Hepatocyte (in vitro differentiated cells): ENCODE data around the gene CD72. TPM values are rescaled to one million over a fixed set of nuclear protein-coding genes. Genes with fewer than 3 reads are reported as not detected.

Experiments used
- DNase-seq: peaks from one replicate; pipeline ENCODE4 v3.0.0-alpha.2; 2016; ENCODE audit warnings: low spot score
- H2AFZ ChIP-seq: fragments of 200-600 bp; sonication (generic); 2 replicates; pipeline ENCODE4 v1.6.0; 2016; ENCODE audit warnings: antibody characterized with exemption, mild to moderate bottlenecking
- H3K27ac ChIP-seq: fragments of 200-600 bp; sonication (generic); 2 replicates; pipeline ENCODE4 v1.5.1; 2016; ENCODE audit warnings: mild to moderate bottlenecking
- H3K27me3 ChIP-seq: fragments of 200-600 bp; sonication (generic); 2 replicates; pipeline ENCODE4 v1.6.1; 2016
- H3K36me3 ChIP-seq: fragments of 200-600 bp; sonication (generic); replicated peaks from 2 replicates; pipeline ENCODE4 v1.5.1; 2016; ENCODE audit warnings: low read depth; ENCODE audit not compliant: insufficient read depth
- H3K4me1 ChIP-seq: fragments of 200-600 bp; sonication (generic); 2 replicates; pipeline ENCODE4 v1.5.1; 2016; ENCODE audit warnings: mild to moderate bottlenecking, moderate library complexity; ENCODE audit not compliant: insufficient read depth
- H3K4me2 ChIP-seq: fragments of 200-600 bp; sonication (generic); 2 replicates; pipeline ENCODE4 v1.6.0; 2016
- H3K4me3 ChIP-seq: fragments of 200-600 bp; sonication (generic); 2 replicates; pipeline ENCODE4 v1.5.1; 2016; ENCODE audit warnings: mild to moderate bottlenecking
- H3K79me2 ChIP-seq: fragments of 200-600 bp; sonication (generic); 2 replicates; pipeline ENCODE4 v1.6.0; 2017; ENCODE audit warnings: mild to moderate bottlenecking
- H3K9me2 ChIP-seq: fragments of 200-600 bp; sonication (generic); replicated peaks from 2 replicates; pipeline ENCODE4 v1.6.0; 2017; ENCODE audit warnings: mild to moderate bottlenecking; ENCODE audit not compliant: insufficient read depth
- H3K9me3 ChIP-seq: fragments of 200-600 bp; sonication (generic); 2 replicates; pipeline ENCODE4 v1.5.1; 2016; ENCODE audit warnings: low read depth, mild to moderate bottlenecking
- H4K20me1 ChIP-seq: fragments of 200-600 bp; sonication (generic); 2 replicates; pipeline ENCODE4 v1.6.0; 2016; ENCODE audit warnings: mild to moderate bottlenecking; ENCODE audit not compliant: insufficient read depth, poor library complexity, severe bottlenecking
- EZH2 ChIP-seq: fragments of 200-600 bp; sonication (generic); IDR thresholded peaks from 2 replicates; pipeline ENCODE4 v1.6.1; 2016; ENCODE audit warnings: antibody characterized with exemption, mild to moderate bottlenecking, borderline replicate concordance
- EZH2phosphoT487 ChIP-seq: fragments of 200-600 bp; sonication (generic); IDR thresholded peaks from one replicate; pipeline ENCODE4 v1.6.1; 2018; ENCODE audit warnings: antibody characterized with exemption, mild to moderate bottlenecking, low read depth, moderate library complexity; ENCODE audit not compliant: unreplicated experiment, severe bottlenecking
- WGBS: methylation state at CpG from one replicate; pipeline ENCODE4 v1.1.6; 2016; ENCODE audit warnings: low lambda C conversion rate; ENCODE audit errors: missing lambda C conversion rate; 5-methylcytosine and 5-hydroxymethylcytosine counted together
- polyA plus RNA-seq: library from polyadenylated mRNA; unstranded; fragments of >200 nt; fragmentation: Nextera tagmentation; extraction: Ambion mirVana; gene quantifications from 2 replicates; pipeline ENCODE4 v1.2.1, GENCODE V29; 2016
- total RNA-seq: library from RNA; depleted of rRNA; stranded (reverse); fragments of >200 nt; gene quantifications from 2 replicates; pipeline ENCODE4 v1.2.3, GENCODE V29; 2014
- TF ChIP-seq, protein P1 (sequence below): fragments of 200-600 bp; sonication (generic); IDR thresholded peaks from 2 replicates; pipeline ENCODE4 v1.5.1; 2016; ENCODE audit warnings: antibody characterized with exemption, mild to moderate bottlenecking; ENCODE audit not compliant: poor library complexity

The CD72 gene
- total and polyA plus RNA-seq, 2 experiments from 2014 or later, result 1.1 to 1.9 TPM

- no peak overlapping the region for H3K27ac ChIP-seq
- H3K4me1 ChIP-seq, result no peaks in the 10 kb centered on the region
- no peaks in the 10 kb centered on the region for H3K79me2 ChIP-seq
- WGBS, result 90% methylated on average over 6 of the region's 6 CpGs
- H3K9me2 ChIP-seq, result no peaks in the 10 kb centered on the region
- H2AFZ ChIP-seq, result no peak overlapping the region
- H3K9me3 ChIP-seq, result no peaks in the 10 kb centered on the region
- no peaks in the 10 kb centered on the region for H4K20me1 ChIP-seq
- TF ChIP-seq EZH2, result no peak
- TF ChIP-seq EZH2phosphoT487, result no peak
- TF ChIP-seq, protein P1, sequence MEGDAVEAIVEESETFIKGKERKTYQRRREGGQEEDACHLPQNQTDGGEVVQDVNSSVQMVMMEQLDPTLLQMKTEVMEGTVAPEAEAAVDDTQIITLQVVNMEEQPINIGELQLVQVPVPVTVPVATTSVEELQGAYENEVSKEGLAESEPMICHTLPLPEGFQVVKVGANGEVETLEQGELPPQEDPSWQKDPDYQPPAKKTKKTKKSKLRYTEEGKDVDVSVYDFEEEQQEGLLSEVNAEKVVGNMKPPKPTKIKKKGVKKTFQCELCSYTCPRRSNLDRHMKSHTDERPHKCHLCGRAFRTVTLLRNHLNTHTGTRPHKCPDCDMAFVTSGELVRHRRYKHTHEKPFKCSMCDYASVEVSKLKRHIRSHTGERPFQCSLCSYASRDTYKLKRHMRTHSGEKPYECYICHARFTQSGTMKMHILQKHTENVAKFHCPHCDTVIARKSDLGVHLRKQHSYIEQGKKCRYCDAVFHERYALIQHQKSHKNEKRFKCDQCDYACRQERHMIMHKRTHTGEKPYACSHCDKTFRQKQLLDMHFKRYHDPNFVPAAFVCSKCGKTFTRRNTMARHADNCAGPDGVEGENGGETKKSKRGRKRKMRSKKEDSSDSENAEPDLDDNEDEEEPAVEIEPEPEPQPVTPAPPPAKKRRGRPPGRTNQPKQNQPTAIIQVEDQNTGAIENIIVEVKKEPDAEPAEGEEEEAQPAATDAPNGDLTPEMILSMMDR, result no peak
- DNase-seq, result no peak
- H3K36me3 ChIP-seq, result no peaks in the 10 kb centered on the region
- no peak overlapping the region for H3K4me3 ChIP-seq
- no peak overlapping the region for H3K4me2 ChIP-seq
- H3K27me3 ChIP-seq, result no peaks in the 10 kb centered on the region
These were observed 10.3 kb upstream of the CD72 start for GRCh38 chr9:35628389-35628991.

- H3K27ac ChIP-seq, result no peak overlapping the region
- no peaks in the 10 kb centered on the region for H4K20me1 ChIP-seq
- H3K4me1 ChIP-seq, result no peaks in the 10 kb centered on the region
These were observed 9.4 kb upstream of the CD72 start for GRCh38 chr9:35627575-35627974.

DNA sequence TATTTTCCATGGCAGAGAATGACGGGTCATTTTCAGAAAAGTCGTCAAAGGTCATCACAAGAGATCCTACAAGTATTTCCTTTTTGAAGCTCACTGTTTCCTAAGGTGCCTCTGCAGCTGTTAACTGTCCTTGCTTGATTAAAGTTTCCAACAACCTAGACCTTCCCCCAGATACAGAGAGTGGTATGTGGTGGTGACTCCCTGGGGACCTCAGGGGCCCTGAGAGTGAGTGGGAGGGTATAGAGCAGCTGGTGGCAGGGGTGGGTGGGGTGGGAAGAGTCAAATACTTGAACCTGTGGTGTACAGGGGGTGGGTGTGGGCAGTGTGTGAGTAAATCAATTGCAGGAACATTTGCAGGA lies 1.6 kb upstream of the CD72 start:
- no peak overlapping the region for H3K4me2 ChIP-seq
- no peaks in the 10 kb centered on the region for H3K9me3 ChIP-seq
- H4K20me1 ChIP-seq, result no peaks in the 10 kb centered on the region
- 88% methylated on average over 2 of the region's 2 CpGs for WGBS
- H3K27me3 ChIP-seq, result peaks cover 24% of the 10 kb centered on the region
- TF ChIP-seq EZH2 (no peak), EZH2phosphoT487 (no peak)
- TF ChIP-seq, protein P1, result no peak
- no peaks in the 10 kb centered on the region for H3K36me3 ChIP-seq
- no peak overlapping the region for H3K27ac ChIP-seq
- no peak overlapping the region for H3K4me3 ChIP-seq
- H3K4me1 ChIP-seq, result no peaks in the 10 kb centered on the region
- H3K79me2 ChIP-seq, result no peaks in the 10 kb centered on the region
- no peaks in the 10 kb centered on the region for H3K9me2 ChIP-seq
- no peak overlapping the region for H2AFZ ChIP-seq
- no peak for DNase-seq

More at GRCh38 chr9:35627575-35627974, 9.4 kb upstream of the CD72 start:
- 95% methylated on average over 2 of the region's 2 CpGs for WGBS
- no peak for DNase-seq
- Histone ChIP-seq H3K9me3 (no peaks in the 10 kb centered on the region), H3K27me3 (no peaks in the 10 kb centered on the region), H3K9me2 (no peaks in the 10 kb centered on the region), H3K36me3 (no peaks in the 10 kb centered on the region), H3K4me2 (no peak overlapping the region), H3K4me3 (no peak overlapping the region), H3K79me2 (no peaks in the 10 kb centered on the region), H2AFZ (no peak overlapping the region)
- no peak for TF ChIP-seq EZH2phosphoT487
- no peak for TF ChIP-seq EZH2
- TF ChIP-seq, protein P1, result no peak
